HG03432 (cell line): ENCODE data around the gene TOX3.

ENCODE experiments used
- ATAC-seq: cut with Tn5 transposase; IDR thresholded peaks from one replicate; pipeline ENCODE4 v1.9.1; 2021; ENCODE audit warnings: mild to moderate bottlenecking, moderate library complexity; ENCODE audit not compliant: unreplicated experiment

TOX3 gene

GRCh38 chr16:52455549-52456277, 91.2 kb downstream of the TOX3 start:
- no peak for ATAC-seq

- ATAC-seq: no peak
Measured at GRCh38 chr16:52453644-52454043, 93.3 kb downstream of the TOX3 start.

DNA sequence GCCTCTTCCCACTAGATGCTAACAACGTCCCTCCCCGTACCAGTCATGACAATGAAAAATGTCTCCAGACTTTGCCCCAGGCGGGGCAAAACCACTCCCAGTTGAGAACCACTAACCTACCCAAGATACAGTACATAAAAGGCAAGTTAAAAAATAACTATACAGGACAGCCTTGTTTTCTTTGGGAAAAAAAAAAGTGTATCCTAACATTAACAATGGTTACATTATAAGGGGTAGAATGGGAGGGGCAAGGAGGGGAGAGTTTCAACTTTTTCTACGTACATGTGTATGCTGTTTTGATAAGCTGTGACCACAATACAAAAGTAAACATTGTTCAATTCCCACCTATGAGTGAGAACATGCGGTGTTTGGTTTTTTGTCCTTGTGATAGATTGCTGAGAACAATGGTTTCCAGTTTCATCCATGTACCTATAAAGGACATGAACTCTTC, 94.9 kb downstream of the TOX3 start:
- no peak for ATAC-seq

DNA sequence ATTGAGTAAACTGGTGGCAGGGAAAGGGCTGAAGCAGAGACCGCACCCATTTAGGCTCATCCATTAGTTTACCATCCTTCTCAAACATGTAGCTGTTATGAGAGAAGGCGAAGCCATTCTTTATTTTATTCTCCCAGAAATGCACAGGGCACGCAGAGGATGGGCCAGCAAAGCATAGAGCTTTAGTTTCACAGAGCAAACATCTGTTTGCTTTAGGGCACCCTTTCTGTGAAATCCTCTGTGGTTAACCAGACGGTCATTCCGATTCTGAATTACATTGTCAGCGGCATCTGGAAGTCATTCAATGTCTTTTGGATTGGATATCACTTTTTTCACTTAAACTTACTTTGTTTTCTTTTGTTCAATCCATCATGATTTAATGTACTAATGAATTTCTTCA, 96.0 kb downstream of the TOX3 start:
- ATAC-seq: no peak

DNA sequence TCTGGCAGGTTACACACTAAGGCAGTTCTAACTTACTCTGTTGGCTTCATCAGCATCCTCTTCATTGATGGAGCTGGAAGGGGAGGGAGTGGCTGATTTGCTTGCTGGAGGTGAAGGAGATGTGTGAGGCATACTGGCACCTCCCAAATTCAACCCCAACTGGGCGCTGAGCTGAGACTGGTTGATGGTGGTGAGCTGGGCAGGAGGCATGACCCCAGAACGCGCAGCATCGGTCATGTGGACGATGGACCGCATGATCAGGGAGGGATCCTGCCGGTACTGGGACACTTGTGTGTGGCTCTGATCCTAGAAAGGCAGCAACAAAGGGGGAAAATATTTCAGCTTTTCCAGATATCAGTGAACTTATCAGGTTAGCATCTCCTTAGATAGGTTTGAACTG, 96.7 kb downstream of the TOX3 start:
- no peak for ATAC-seq

GRCh38 chr16:52446080-52446479, 100.9 kb downstream of the TOX3 start:
- ATAC-seq: no peak

DNA sequence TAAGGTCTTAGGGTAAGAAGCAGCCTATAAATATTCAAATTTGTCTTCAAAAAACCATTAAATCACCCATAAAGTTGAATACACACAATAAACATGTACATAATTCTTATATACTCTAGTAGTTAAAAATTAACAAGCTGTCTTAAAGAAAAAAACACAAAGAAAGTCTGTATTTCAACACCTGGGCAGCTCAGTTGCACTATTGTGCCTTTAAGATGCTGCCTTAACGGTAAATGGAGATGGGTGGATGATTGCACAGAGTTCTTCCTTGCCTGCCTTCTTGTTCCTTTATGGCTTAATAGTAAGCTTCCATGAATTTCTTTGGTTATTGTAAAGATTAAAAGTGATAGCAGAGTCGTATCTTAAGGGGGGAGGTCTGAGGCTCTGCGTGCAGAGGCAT, 105.1 kb downstream of the TOX3 start:
- no peak for ATAC-seq

DNA sequence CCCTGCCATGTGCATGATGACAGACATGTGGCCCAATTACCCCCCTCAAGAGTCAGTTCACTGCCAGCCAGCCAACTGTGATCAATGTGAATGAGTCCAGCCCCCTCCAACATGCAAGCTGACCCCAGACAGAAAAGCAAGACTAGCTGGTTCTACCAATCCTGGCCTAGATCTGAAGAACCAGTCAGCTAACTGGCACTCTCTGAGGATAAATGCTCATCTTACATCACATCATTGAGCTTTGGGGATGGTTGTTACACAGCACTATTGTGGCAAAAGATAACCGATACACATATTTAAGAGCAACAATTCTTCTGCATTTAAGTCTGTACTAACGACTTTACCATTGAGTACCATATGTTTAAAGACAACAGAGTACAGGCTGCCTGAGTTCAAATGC, 106.7 kb downstream of the TOX3 start:
- ATAC-seq: no peak

DNA sequence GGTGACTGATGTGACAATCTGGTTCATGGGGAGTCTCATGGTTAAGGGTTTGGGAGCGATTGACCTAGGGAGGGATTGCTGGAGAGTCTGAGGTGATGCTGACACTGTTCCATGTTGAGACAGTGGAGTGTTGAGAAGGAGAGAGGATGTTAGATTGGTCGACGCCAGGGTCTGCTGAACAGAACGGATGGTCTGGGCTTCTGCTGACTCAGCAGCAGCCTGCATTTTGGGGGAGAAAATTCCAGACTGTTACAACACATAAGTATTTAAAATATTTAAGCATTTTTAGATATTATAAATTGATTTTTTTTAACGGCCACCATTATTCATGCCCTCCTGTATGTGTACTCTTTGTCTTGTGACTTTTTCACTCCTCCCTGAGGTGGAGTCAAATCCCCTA, 107.2 kb downstream of the TOX3 start:
- ATAC-seq: no peak

DNA sequence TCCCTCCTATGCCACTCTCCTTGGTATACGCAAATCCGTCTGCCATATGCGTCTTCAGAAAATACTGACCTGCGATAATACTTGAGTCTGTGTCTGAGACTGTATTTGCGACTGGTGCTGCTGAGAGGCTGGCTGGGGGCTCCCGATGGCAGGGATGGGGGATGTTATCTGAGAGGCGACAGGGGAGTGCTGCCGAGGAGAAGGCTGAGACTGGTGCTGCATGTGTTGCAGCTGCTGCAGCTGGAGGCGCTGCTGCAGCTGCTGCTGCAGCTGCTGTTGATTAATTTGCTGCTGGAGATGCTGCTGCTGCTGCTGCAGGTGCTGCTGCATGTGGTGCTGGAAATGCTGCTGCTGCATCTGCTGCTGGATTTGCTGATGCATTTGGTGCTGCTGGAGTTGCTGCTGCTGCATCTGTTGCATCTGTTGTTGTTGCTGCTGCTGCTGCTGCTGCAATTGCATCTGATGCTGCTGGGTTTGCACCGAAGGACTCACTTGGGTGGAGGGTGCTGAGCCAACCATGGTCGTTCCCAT, 107.7 kb downstream of the TOX3 start:
- no peak for ATAC-seq

- ATAC-seq: no peak
Measured at GRCh38 chr16:52437277-52437670, 109.7 kb downstream of the TOX3 start.

GRCh38 chr16:52436339-52437276, 110.3 kb downstream of the TOX3 start:
- no peak for ATAC-seq

DNA sequence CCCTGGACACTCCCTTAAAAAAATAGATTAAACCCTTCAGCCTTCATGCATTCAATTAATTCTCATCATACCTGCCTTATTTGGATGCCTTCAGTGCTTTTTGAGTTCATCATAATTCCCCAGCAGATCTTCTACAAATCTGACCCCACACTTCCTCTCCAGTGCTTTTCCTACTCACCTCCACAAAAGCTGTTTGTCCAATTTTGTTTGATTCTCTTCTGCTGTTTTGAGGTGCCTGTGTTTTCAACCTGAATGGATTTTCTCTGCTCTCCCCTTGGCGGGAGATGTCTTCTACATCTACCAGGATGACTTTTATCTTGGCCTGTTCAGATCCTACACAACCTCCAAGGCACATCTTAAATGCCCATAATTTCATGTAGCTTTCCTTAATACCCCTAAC, 112.7 kb downstream of the TOX3 start:
- no peak for ATAC-seq

GRCh38 chr16:52433643-52434042, 113.3 kb downstream of the TOX3 start:
- ATAC-seq: no peak

DNA sequence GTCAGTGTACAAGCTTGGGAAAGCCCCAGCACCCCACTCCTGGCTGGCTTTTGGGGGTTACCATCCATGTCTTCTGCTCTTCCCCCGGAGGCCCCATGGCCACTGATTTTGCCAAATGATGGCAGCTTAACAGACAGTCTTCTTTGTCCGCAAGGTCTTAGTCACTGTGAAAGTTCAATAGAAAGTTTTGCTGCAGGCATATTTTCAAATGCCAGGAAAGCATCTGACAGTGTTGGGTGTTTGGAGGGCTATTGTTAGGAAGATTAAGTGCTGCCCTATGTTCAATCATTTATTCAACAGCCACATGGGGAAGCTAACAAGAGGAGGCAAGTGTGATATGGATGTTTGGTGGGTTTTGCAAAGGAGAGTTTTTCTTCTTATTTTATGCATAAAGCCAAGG, 122.4 kb downstream of the TOX3 start:
- ATAC-seq: no peak

- no peak for ATAC-seq
Measured at GRCh38 chr16:52422307-52422706, 124.6 kb downstream of the TOX3 start.

DNA sequence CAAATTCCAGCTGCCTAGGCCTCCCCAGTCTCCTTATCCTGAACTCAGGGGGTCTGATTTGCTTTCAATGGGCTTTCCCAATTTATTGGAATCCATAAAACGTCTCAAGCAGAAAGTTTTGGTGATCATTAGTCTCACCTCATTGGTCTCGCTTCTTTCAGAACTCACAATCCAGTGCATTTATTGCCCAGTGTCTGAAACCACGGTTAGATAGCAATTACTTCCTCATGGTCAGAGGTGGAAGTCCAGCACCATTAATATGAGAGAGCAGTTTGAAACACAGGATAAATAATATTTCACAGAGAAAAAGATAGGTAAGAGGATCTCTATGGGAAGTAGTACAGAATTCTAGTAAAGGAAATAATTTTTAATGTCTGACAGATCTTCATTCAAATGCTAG, 128.7 kb downstream of the TOX3 start:
- ATAC-seq: no peak

GRCh38 chr16:52416888-52417287, 130.1 kb downstream of the TOX3 start:
- no peak for ATAC-seq

- ATAC-seq: no peak
Measured at GRCh38 chr16:52411011-52411410, 135.9 kb downstream of the TOX3 start.

GRCh38 chr16:52408191-52408845, 138.6 kb downstream of the TOX3 start:
- no peak for ATAC-seq

DNA sequence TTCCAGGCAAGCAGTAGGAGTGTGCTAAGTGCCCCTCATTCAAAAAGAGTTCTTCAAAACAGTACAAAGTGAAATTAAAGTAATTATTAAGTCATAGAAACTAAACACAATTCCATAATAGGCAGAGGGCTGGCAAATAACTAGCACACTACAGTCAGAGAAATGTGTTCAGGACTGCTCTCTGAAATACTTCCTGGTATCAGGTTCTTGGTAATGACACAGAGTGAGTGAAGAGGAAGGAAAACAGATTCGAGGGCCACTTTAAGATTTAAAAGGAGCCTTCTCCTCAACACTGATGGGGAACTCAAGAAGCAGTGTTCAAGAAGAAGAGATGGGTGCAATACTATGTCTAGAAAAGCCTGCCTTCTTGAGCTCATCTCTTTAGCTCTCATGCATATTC, 139.2 kb downstream of the TOX3 start:
- no peak for ATAC-seq
